Measurements from ENCODE around the gene RAD52. TPM values are rescaled to one million over a fixed set of nuclear protein-coding genes. Genes with fewer than 3 reads are reported as not detected.

RAD52 gene
- total RNA-seq, 1 experiment from 2014 or later: 19.2 TPM

DNA sequence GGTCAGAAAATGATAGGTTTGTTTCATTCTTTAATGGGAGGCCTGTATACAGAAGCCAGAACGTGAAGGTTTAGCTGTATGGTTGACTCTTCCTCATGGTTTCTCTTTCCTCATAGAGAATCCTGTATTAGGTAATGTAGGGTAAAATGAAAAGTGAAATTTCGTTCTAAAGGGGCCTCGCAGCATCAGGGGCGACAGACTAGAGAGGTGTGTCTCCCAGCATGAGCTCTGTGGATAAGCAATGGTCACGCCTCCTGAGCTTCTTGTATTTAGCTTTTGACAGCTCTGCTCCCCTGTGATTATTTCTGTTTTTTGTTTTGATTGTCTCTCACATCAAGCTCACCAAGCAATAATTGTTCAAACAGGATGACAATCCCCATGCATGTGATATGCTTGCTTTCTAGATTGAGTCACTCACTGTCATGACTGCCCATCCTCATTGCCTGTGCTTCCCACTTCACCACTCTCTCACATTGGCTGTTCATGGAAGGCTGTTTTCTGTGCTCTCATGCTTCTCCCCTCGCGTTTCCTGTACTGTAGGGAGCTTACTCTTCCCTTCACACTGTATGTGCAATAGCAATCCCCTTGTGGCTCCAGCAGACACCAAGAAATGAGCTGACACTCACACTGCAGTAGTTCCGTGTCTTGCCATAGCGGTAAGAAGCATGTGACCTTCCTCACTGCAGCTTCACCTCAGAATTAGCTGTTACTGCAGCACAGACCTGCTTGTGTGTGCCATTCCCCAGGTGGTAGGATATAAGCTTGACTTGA, 44.0 kb downstream of the RAD52 start:
- H3K4me1 Mint-ChIP-seq: peaks cover 17% of the 10 kb centered on the region
- DNase-seq (ENCODE audit: low spot score) (no peak), ATAC-seq (no peak)
- TF ChIP-seq PRRX2 (CRISPR knock-in tag; IDR thresholded peaks at IDR 0.05) (no peak), TEAD1 (CRISPR knock-in tag; IDR thresholded peaks at IDR 0.05) (no peak), RORB (CRISPR knock-in tag; IDR thresholded peaks at IDR 0.05) (no peak), CBFB (CRISPR knock-in tag; IDR thresholded peaks at IDR 0.05; ENCODE audit: low read depth) (no peak), TP53 (CRISPR knock-in tag; IDR thresholded peaks at IDR 0.05) (no peak), TEAD4 (CRISPR knock-in tag; IDR thresholded peaks at IDR 0.05) (no peak)
- TF ChIP-seq, protein P1, sequence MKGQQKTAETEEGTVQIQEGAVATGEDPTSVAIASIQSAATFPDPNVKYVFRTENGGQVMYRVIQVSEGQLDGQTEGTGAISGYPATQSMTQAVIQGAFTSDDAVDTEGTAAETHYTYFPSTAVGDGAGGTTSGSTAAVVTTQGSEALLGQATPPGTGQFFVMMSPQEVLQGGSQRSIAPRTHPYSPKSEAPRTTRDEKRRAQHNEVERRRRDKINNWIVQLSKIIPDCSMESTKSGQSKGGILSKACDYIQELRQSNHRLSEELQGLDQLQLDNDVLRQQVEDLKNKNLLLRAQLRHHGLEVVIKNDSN (CRISPR knock-in tag; IDR thresholded peaks at IDR 0.05): no peak
- TF ChIP-seq, protein P2, sequence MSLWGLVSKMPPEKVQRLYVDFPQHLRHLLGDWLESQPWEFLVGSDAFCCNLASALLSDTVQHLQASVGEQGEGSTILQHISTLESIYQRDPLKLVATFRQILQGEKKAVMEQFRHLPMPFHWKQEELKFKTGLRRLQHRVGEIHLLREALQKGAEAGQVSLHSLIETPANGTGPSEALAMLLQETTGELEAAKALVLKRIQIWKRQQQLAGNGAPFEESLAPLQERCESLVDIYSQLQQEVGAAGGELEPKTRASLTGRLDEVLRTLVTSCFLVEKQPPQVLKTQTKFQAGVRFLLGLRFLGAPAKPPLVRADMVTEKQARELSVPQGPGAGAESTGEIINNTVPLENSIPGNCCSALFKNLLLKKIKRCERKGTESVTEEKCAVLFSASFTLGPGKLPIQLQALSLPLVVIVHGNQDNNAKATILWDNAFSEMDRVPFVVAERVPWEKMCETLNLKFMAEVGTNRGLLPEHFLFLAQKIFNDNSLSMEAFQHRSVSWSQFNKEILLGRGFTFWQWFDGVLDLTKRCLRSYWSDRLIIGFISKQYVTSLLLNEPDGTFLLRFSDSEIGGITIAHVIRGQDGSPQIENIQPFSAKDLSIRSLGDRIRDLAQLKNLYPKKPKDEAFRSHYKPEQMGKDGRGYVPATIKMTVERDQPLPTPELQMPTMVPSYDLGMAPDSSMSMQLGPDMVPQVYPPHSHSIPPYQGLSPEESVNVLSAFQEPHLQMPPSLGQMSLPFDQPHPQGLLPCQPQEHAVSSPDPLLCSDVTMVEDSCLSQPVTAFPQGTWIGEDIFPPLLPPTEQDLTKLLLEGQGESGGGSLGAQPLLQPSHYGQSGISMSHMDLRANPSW (CRISPR knock-in tag; conservative IDR thresholded peaks at IDR 0.05; ENCODE audit: low read depth): no peak
- TF ChIP-seq, protein P3, sequence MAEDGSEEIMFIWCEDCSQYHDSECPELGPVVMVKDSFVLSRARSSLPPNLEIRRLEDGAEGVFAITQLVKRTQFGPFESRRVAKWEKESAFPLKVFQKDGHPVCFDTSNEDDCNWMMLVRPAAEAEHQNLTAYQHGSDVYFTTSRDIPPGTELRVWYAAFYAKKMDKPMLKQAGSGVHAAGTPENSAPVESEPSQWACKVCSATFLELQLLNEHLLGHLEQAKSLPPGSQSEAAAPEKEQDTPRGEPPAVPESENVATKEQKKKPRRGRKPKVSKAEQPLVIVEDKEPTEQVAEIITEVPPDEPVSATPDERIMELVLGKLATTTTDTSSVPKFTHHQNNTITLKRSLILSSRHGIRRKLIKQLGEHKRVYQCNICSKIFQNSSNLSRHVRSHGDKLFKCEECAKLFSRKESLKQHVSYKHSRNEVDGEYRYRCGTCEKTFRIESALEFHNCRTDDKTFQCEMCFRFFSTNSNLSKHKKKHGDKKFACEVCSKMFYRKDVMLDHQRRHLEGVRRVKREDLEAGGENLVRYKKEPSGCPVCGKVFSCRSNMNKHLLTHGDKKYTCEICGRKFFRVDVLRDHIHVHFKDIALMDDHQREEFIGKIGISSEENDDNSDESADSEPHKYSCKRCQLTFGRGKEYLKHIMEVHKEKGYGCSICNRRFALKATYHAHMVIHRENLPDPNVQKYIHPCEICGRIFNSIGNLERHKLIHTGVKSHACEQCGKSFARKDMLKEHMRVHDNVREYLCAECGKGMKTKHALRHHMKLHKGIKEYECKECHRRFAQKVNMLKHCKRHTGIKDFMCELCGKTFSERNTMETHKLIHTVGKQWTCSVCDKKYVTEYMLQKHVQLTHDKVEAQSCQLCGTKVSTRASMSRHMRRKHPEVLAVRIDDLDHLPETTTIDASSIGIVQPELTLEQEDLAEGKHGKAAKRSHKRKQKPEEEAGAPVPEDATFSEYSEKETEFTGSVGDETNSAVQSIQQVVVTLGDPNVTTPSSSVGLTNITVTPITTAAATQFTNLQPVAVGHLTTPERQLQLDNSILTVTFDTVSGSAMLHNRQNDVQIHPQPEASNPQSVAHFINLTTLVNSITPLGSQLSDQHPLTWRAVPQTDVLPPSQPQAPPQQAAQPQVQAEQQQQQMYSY (CRISPR knock-in tag; IDR thresholded peaks at IDR 0.05): no peak
- H3K4me3 Mint-ChIP-seq: no peak overlapping the region
- POLR2A ChIA-PET: no interaction called here
- no peaks in the 10 kb centered on the region for H3K9me3 Mint-ChIP-seq
- peak overlapping the region; percentile 8; the same call in 1 of the 2 replicates for H3K27ac Mint-ChIP-seq
- H3K36me3 Mint-ChIP-seq: peaks cover 69% of the 10 kb centered on the region
- CTCF ChIA-PET: interaction anchor here (1.2 kb wide), 1 partner anchor 196 kb away, joined by 3 read pairs; no protein-coding TSS in a partner anchor
- H3K27me3 Mint-ChIP-seq (ENCODE audit: low read depth): no peaks in the 10 kb centered on the region

DNA sequence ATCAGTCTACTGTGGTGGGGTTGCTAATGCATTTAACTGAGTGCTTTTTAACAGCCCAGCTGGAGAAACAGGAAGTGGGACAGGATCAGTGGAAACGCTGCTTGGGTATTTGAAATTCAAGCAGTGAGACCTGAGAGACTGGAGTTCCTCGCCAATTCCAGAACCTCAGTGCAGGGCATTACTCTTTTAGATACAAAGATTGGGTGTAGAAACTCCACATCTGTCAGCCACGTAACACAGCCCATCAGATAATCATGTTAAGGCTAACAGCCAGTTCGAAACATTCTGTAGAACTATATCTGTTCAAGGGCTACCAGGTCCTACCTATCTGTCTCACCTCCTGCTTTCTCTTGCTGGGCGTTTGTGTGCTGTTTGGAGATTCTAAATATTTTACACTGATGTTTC, 45.5 kb downstream of the RAD52 start:
- Mint-ChIP-seq H3K9me3 (no peaks in the 10 kb centered on the region), H3K4me1 (peaks cover 17% of the 10 kb centered on the region), H3K27me3 (ENCODE audit: low read depth) (no peaks in the 10 kb centered on the region), H3K36me3 (peaks cover 69% of the 10 kb centered on the region), H3K4me3 (no peak overlapping the region), H3K27ac (peak overlapping the region; percentile 35)
- no peak for ATAC-seq
- DNase-seq (ENCODE audit: low spot score): no peak
- ChIA-PET CTCF (interaction anchor here (0.7 kb wide), 1 partner anchor 328 kb away, joined by 4 read pairs; no protein-coding TSS in a partner anchor), POLR2A (no interaction called here)
- TF ChIP-seq, protein P4, sequence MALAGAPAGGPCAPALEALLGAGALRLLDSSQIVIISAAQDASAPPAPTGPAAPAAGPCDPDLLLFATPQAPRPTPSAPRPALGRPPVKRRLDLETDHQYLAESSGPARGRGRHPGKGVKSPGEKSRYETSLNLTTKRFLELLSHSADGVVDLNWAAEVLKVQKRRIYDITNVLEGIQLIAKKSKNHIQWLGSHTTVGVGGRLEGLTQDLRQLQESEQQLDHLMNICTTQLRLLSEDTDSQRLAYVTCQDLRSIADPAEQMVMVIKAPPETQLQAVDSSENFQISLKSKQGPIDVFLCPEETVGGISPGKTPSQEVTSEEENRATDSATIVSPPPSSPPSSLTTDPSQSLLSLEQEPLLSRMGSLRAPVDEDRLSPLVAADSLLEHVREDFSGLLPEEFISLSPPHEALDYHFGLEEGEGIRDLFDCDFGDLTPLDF (CRISPR knock-in tag; IDR thresholded peaks at IDR 0.05): no peak
- TF ChIP-seq MYBL2 (CRISPR knock-in tag; IDR thresholded peaks at IDR 0.05) (no peak), ZNF317 (CRISPR knock-in tag; IDR thresholded peaks at IDR 0.05; ENCODE audit: borderline replicate concordance, low read depth) (no peak), NR3C1 (CRISPR knock-in tag; conservative IDR thresholded peaks at IDR 0.05; ENCODE audit: low read depth) (no peak), ZNF138 (CRISPR knock-in tag; conservative IDR thresholded peaks at IDR 0.05) (no peak), SP1 (CRISPR knock-in tag; conservative IDR thresholded peaks at IDR 0.05) (no peak), ZNF263 (CRISPR knock-in tag; IDR thresholded peaks at IDR 0.05; ENCODE audit: low read depth) (no peak), ETV6 (CRISPR knock-in tag; IDR thresholded peaks at IDR 0.05) (no peak), JUN (CRISPR knock-in tag; IDR thresholded peaks at IDR 0.05) (no peak)
- TF ChIP-seq, protein P5, sequence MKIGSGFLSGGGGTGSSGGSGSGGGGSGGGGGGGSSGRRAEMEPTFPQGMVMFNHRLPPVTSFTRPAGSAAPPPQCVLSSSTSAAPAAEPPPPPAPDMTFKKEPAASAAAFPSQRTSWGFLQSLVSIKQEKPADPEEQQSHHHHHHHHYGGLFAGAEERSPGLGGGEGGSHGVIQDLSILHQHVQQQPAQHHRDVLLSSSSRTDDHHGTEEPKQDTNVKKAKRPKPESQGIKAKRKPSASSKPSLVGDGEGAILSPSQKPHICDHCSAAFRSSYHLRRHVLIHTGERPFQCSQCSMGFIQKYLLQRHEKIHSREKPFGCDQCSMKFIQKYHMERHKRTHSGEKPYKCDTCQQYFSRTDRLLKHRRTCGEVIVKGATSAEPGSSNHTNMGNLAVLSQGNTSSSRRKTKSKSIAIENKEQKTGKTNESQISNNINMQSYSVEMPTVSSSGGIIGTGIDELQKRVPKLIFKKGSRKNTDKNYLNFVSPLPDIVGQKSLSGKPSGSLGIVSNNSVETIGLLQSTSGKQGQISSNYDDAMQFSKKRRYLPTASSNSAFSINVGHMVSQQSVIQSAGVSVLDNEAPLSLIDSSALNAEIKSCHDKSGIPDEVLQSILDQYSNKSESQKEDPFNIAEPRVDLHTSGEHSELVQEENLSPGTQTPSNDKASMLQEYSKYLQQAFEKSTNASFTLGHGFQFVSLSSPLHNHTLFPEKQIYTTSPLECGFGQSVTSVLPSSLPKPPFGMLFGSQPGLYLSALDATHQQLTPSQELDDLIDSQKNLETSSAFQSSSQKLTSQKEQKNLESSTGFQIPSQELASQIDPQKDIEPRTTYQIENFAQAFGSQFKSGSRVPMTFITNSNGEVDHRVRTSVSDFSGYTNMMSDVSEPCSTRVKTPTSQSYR (CRISPR knock-in tag; IDR thresholded peaks at IDR 0.05): no peak
- TF ChIP-seq, protein P6, sequence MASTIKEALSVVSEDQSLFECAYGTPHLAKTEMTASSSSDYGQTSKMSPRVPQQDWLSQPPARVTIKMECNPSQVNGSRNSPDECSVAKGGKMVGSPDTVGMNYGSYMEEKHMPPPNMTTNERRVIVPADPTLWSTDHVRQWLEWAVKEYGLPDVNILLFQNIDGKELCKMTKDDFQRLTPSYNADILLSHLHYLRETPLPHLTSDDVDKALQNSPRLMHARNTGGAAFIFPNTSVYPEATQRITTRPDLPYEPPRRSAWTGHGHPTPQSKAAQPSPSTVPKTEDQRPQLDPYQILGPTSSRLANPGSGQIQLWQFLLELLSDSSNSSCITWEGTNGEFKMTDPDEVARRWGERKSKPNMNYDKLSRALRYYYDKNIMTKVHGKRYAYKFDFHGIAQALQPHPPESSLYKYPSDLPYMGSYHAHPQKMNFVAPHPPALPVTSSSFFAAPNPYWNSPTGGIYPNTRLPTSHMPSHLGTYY (CRISPR knock-in tag; IDR thresholded peaks at IDR 0.05): no peak
- TF ChIP-seq, protein P7, sequence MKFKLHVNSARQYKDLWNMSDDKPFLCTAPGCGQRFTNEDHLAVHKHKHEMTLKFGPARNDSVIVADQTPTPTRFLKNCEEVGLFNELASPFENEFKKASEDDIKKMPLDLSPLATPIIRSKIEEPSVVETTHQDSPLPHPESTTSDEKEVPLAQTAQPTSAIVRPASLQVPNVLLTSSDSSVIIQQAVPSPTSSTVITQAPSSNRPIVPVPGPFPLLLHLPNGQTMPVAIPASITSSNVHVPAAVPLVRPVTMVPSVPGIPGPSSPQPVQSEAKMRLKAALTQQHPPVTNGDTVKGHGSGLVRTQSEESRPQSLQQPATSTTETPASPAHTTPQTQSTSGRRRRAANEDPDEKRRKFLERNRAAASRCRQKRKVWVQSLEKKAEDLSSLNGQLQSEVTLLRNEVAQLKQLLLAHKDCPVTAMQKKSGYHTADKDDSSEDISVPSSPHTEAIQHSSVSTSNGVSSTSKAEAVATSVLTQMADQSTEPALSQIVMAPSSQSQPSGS (CRISPR knock-in tag; IDR thresholded peaks at IDR 0.05; ENCODE audit: borderline replicate concordance, low read depth): no peak

All from WTC11 (cell line).